AML-193 (cell line): Measurements from ENCODE around the gene ECHDC1.
"Not testable (repeated sequence)": the region's sequence is repeated elsewhere in the genome, so short reads cannot be mapped to it uniquely, and the experiment has no call there.

Experiments used
- DNase-seq, 2 experiments: peaks; one replicate each; lab custom pipeline; 2025; lab: John Stamatoyannopoulos, UW

Gene ECHDC1

GRCh38 chr6:127342946-127343808 is at the start of gene ECHDC1:
ECHDC1 (minus strand) TSS chr6:127343609; CDS start chr6:127331028, 12,581 bp downstream.
- peak; percentile 73 to 81 for DNase-seq

GRCh38 chr6:127392301-127392700 is 48.9 kb upstream of the ECHDC1 start:
- no peak for DNase-seq

- DNase-seq: no peak
Measured at GRCh38 chr6:127391094-127391953, 47.9 kb upstream of the ECHDC1 start.

- no peak for DNase-seq
Measured at GRCh38 chr6:127389706-127390105, 46.3 kb upstream of the ECHDC1 start.

- no peak for DNase-seq
Measured at GRCh38 chr6:127385668-127386430, 42.4 kb upstream of the ECHDC1 start.

- DNase-seq: not testable (repeated sequence)
Measured at GRCh38 chr6:127384848-127385247, 41.4 kb upstream of the ECHDC1 start.

GRCh38 chr6:127383988-127384387 is 40.6 kb upstream of the ECHDC1 start:
- no peak for DNase-seq

GRCh38 chr6:127382413-127382812 is 39.0 kb upstream of the ECHDC1 start:
- DNase-seq: no peak

GRCh38 chr6:127381384-127381783 is 38.0 kb upstream of the ECHDC1 start:
- DNase-seq: peak; percentile 61 to 71

GRCh38 chr6:127376685-127377084 is 33.3 kb upstream of the ECHDC1 start:
- no peak for DNase-seq

GRCh38 chr6:127367023-127367375 is 23.6 kb upstream of the ECHDC1 start:
- DNase-seq: no peak

GRCh38 chr6:127366282-127367022 is 23.0 kb upstream of the ECHDC1 start:
- no peak for DNase-seq

- no peak for DNase-seq
Measured at GRCh38 chr6:127365874-127366273, 22.5 kb upstream of the ECHDC1 start.

- peak; percentile 85 to 86 for DNase-seq
Measured at GRCh38 chr6:127352524-127352923, 9.1 kb upstream of the ECHDC1 start.

- no peak for DNase-seq
Measured at GRCh38 chr6:127349980-127350379, 6.6 kb upstream of the ECHDC1 start.

- no peak for DNase-seq
Measured at GRCh38 chr6:127348028-127348661, 4.7 kb upstream of the ECHDC1 start.

- DNase-seq: peak; percentile 89 to 94
Measured at GRCh38 chr6:127347178-127347577, 3.8 kb upstream of the ECHDC1 start.

- no peak for DNase-seq
Measured at GRCh38 chr6:127345521-127345920, 2.1 kb upstream of the ECHDC1 start.

GRCh38 chr6:127343809-127344659 is 625 bp upstream of the ECHDC1 start:
- DNase-seq: peak; percentile 37 to 48
